ENCODE data around the gene GATA1.

DNA sequence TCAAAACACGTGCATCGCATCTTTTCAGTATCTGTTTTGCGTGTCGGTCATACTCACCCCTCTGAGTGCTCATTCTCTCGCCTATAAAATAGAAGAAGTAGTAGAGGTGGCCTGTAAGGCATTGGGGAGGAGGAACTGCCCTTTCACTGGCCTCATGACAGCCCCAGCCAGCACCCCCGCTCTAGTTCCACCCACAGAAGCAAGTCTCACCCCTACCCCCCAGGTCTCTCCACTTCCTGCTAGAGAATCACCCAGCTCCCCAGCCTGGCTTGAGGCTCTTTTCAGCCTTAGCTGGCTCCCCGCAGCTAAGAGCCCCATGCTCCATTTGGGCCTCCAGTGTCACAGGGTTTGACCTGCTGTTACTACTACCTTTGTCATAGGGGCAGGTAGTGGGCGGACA lies 27.3 kb downstream of the GATA1 start:
- TF ChIP-seq, protein P1, sequence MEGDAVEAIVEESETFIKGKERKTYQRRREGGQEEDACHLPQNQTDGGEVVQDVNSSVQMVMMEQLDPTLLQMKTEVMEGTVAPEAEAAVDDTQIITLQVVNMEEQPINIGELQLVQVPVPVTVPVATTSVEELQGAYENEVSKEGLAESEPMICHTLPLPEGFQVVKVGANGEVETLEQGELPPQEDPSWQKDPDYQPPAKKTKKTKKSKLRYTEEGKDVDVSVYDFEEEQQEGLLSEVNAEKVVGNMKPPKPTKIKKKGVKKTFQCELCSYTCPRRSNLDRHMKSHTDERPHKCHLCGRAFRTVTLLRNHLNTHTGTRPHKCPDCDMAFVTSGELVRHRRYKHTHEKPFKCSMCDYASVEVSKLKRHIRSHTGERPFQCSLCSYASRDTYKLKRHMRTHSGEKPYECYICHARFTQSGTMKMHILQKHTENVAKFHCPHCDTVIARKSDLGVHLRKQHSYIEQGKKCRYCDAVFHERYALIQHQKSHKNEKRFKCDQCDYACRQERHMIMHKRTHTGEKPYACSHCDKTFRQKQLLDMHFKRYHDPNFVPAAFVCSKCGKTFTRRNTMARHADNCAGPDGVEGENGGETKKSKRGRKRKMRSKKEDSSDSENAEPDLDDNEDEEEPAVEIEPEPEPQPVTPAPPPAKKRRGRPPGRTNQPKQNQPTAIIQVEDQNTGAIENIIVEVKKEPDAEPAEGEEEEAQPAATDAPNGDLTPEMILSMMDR (IDR thresholded peaks at IDR 0.05): no peak
- TF ChIP-seq POLR2A (IDR thresholded peaks at IDR 0.05): no peak
